GM19324 (cell line): ENCODE measurements around the gene PHOX2A.

Experiments
- ATAC-seq: cut with Tn5 transposase; IDR thresholded peaks from one replicate; pipeline ENCODE4 v1.9.1; 2021; ENCODE audit warnings: mild to moderate bottlenecking, moderate library complexity; ENCODE audit not compliant: unreplicated experiment, low FRiP score

Gene PHOX2A

GRCh38 chr11:72189455-72190250 lies 54.3 kb downstream of the PHOX2A start:
- no peak for ATAC-seq
